ENCODE measurements around the gene USP7.

The USP7 gene

GRCh38 chr16:8935989-8936388 lies 27.7 kb downstream of the USP7 start:
- peak; percentile 13 for DNase-seq (ENCODE audit: low read depth)
- H3K4me3 ChIP-seq (ENCODE audit: low read depth, low read length), result no peak overlapping the region
- TF ChIP-seq CTCF (conservative IDR thresholded peaks at IDR 0.05; ENCODE audit: low read depth, low read length), result peak; percentile 43

- TF ChIP-seq CTCF (conservative IDR thresholded peaks at IDR 0.05; ENCODE audit: low read depth, low read length), result no peak
- no peak overlapping the region for H3K4me3 ChIP-seq (ENCODE audit: low read depth, low read length)
- DNase-seq (ENCODE audit: low read depth), result no peak
Measured at GRCh38 chr16:8934601-8935000, 29.1 kb downstream of the USP7 start.

- DNase-seq (ENCODE audit: low read depth), result peak; percentile 74
- H3K4me3 ChIP-seq (ENCODE audit: low read depth, low read length), result no peak overlapping the region
- TF ChIP-seq CTCF (conservative IDR thresholded peaks at IDR 0.05; ENCODE audit: low read depth, low read length), result no peak
Measured at GRCh38 chr16:8931859-8932258, 31.8 kb downstream of the USP7 start.

GRCh38 chr16:8929086-8929748 lies 34.5 kb downstream of the USP7 start:
- no peak for DNase-seq (ENCODE audit: low read depth)
- no peak for TF ChIP-seq CTCF (conservative IDR thresholded peaks at IDR 0.05; ENCODE audit: low read depth, low read length)
- no peak overlapping the region for H3K4me3 ChIP-seq (ENCODE audit: low read depth, low read length)

- peak; percentile 54 for DNase-seq (ENCODE audit: low read depth)
- no peak for TF ChIP-seq CTCF (conservative IDR thresholded peaks at IDR 0.05; ENCODE audit: low read depth, low read length)
- no peak overlapping the region for H3K4me3 ChIP-seq (ENCODE audit: low read depth, low read length)
Measured at GRCh38 chr16:8928467-8928957, 35.2 kb downstream of the USP7 start.

GRCh38 chr16:8926827-8927226 lies 36.9 kb downstream of the USP7 start:
- no peak for DNase-seq (ENCODE audit: low read depth)
- TF ChIP-seq CTCF (conservative IDR thresholded peaks at IDR 0.05; ENCODE audit: low read depth, low read length), result no peak
- H3K4me3 ChIP-seq (ENCODE audit: low read depth, low read length), result no peak overlapping the region

- no peak overlapping the region for H3K4me3 ChIP-seq (ENCODE audit: low read depth, low read length)
- no peak for DNase-seq (ENCODE audit: low read depth)
- TF ChIP-seq CTCF (conservative IDR thresholded peaks at IDR 0.05; ENCODE audit: low read depth, low read length), result no peak
Measured at GRCh38 chr16:8925455-8925854, 38.3 kb downstream of the USP7 start.

Data from choroid plexus epithelial cell (primary cell).